Measurements from ENCODE around the gene RPL6.

GRCh38 chr12:112431965-112432364 lies 22.6 kb upstream of the RPL6 start:
- TF ChIP-seq CHD1 (IDR thresholded peaks at IDR 0.05; ENCODE audit: low read depth, low read length) (no peak), CHD4 (IDR thresholded peaks at IDR 0.05) (no peak), CTCF (IDR thresholded peaks at IDR 0.05 in 2 of 3, conservative IDR thresholded peaks at IDR 0.05 in 1 of 3; ENCODE audit: control insufficient read depth in 2 of 3, extremely low read depth in 1 of 3, insufficient read depth in 1 of 3, low read depth in 3 of 3, low read length in 3 of 3) (no peak), ZBTB33 (IDR thresholded peaks at IDR 0.05) (no peak), YY1 (IDR thresholded peaks at IDR 0.05; ENCODE audit: low read depth, low read length) (no peak), BRCA1 (IDR thresholded peaks at IDR 0.05; ENCODE audit: low read depth, low read length) (no peak), MYC (IDR thresholded peaks at IDR 0.05; ENCODE audit: insufficient read depth, insufficient read length, insufficient replicate concordance, low read length, severe bottlenecking) (no peak), SPI1 (IDR thresholded peaks at IDR 0.05; ENCODE audit: borderline replicate concordance, insufficient read depth, low read depth, low read length) (no peak), REST (IDR thresholded peaks at IDR 0.05; ENCODE audit: low read depth, low read length) (no peak), FOS (IDR thresholded peaks at IDR 0.05; ENCODE audit: borderline replicate concordance, extremely low read depth, insufficient read length) (no peak), KDM1A (IDR thresholded peaks at IDR 0.05; ENCODE audit: borderline replicate concordance) (no peak), ASH2L (IDR thresholded peaks at IDR 0.05; ENCODE audit: borderline replicate concordance, low read depth) (no peak)

Measured in GM12878 (cell line).